Astrocyte of the cerebellum (primary cell): ENCODE data around the gene SF3B3.
A peak's percentile ranks its signal among the peaks of the same experiment; 100 is the strongest.

Experiments
- DNase-seq: peaks from one replicate; pipeline ENCODE4 v3.0.0-alpha.2; 2011; ENCODE audit warnings: low read depth
- H3K4me3 ChIP-seq: 2 replicates; pipeline ENCODE4 v1.5.1; 2011; ENCODE audit warnings: mild to moderate bottlenecking, low read depth, low read length, moderate library complexity
- CTCF ChIP-seq: IDR thresholded peaks from 2 replicates; pipeline ENCODE4 v1.5.1; 2012; ENCODE audit warnings: low read length, low read depth, moderate library complexity, mild to moderate bottlenecking; ENCODE audit errors: missing control alignments
- in situ Hi-C: cut with HindIII; loops from 2 replicates; pipeline ENCODE4 v1.10.0; 2017; ENCODE audit warnings: low sequenced_read_pairs

Gene SF3B3

GRCh38 chr16:70523743-70524398, at the start of gene SF3B3:
TSS of gene SF3B3 (plus strand) at chr16:70523816. CDS start at chr16:70526657, 2,841 bp downstream.
- in situ Hi-C loops, result no loop called here
- no peak for DNase-seq
- no peak for TF ChIP-seq CTCF
- H3K4me3 ChIP-seq, result peak within 1 kb of the TSS; percentile 61

GRCh38 chr16:70474320-70475053, 49.1 kb upstream of the SF3B3 start:
- TF ChIP-seq CTCF, result no peak
- no peak for DNase-seq
- in situ Hi-C loops, result no loop called here
- no peak overlapping the region for H3K4me3 ChIP-seq

- in situ Hi-C loops, result no loop called here
- no peak for TF ChIP-seq CTCF
- no peak for DNase-seq
- no peak overlapping the region for H3K4me3 ChIP-seq
Measured at GRCh38 chr16:70475054-70475871, 48.4 kb upstream of the SF3B3 start.

- in situ Hi-C loops, result no loop called here
- DNase-seq, result peak; percentile 55
- no peak overlapping the region for H3K4me3 ChIP-seq
- no peak for TF ChIP-seq CTCF
Measured at GRCh38 chr16:70476272-70477020, 47.2 kb upstream of the SF3B3 start.

GRCh38 chr16:70478169-70478568, 45.4 kb upstream of the SF3B3 start:
- in situ Hi-C loops, result no loop called here
- no peak for DNase-seq

More at GRCh38 chr16:70478169-70478568, 45.4 kb upstream of the SF3B3 start:
- TF ChIP-seq CTCF, result no peak
- H3K4me3 ChIP-seq, result no peak overlapping the region
